Myocyte (in vitro differentiated cells): ENCODE measurements around the gene RNF112. TPM values are rescaled to one million over a fixed set of nuclear protein-coding genes. Genes with fewer than 3 reads are reported as not detected.

ENCODE experiments used
- DNase-seq: peaks from one replicate; pipeline ENCODE4 v3.0.0-alpha.2; 2012; ENCODE audit warnings: low read depth
- total RNA-seq: library from RNA; depleted of rRNA; stranded (reverse); fragments of >200 nt; gene quantifications from 2 replicates; pipeline ENCODE4 v1.2.3, GENCODE V29; 2014

The RNF112 gene
- total RNA-seq, 1 donor from 2014 or later: 0.05 TPM

DNA sequence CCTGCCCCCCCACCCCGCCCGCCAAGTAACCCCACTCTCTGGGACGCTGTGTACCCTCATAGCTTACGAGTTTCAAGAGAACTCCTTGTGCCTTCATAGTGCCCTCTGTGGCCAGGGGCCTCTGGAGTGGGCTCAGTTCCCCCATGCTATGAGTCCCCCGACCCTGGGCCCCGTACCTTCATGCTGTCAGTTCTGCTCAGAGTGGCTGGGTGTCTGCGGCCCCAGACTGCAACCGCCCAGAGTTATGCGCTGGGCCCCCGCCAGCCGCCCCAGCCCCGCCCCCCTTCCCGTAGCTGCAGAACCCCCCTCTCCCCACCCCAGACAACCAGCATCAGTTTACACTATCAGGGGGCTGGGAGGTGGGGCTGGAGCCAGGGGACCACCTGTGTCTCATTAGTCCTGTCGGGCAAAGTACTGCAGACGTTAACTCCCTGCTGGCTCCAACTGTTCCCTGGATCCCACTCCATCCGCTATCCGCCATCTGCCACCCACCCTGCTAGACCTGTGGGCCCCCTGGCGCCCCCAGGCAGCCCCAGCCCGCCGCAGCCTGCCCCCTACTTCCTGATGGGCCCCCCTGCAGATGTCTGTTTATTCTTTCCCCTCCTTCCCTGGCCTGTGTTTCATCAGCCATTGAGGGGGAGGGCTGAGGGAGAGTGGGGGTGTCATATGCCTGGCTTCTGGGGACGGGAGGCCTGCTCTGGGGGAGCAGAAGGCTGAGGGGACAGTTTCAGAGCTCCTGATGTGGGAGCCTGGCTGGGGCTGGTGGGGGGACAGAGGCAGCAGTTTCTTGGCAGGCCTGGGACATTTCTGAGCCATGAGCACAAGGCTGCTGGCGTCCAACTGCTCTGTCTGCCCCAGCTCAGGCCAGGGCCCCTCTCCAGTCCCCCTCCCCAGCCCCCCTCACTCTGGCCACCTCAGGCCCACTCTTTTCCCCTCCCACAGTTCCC, 23.8 kb upstream of the RNF112 start, which contains the start of gene MFAP4:
MFAP4 (minus strand) TSS at position 217 of the 947 bp plus-strand sequence; CDS start at position 182, 35 bp downstream.
- DNase-seq: peak; percentile 34

- no peak for DNase-seq
These were observed 23.0 kb upstream of the RNF112 start for GRCh38 chr17:19387921-19388521.

DNA sequence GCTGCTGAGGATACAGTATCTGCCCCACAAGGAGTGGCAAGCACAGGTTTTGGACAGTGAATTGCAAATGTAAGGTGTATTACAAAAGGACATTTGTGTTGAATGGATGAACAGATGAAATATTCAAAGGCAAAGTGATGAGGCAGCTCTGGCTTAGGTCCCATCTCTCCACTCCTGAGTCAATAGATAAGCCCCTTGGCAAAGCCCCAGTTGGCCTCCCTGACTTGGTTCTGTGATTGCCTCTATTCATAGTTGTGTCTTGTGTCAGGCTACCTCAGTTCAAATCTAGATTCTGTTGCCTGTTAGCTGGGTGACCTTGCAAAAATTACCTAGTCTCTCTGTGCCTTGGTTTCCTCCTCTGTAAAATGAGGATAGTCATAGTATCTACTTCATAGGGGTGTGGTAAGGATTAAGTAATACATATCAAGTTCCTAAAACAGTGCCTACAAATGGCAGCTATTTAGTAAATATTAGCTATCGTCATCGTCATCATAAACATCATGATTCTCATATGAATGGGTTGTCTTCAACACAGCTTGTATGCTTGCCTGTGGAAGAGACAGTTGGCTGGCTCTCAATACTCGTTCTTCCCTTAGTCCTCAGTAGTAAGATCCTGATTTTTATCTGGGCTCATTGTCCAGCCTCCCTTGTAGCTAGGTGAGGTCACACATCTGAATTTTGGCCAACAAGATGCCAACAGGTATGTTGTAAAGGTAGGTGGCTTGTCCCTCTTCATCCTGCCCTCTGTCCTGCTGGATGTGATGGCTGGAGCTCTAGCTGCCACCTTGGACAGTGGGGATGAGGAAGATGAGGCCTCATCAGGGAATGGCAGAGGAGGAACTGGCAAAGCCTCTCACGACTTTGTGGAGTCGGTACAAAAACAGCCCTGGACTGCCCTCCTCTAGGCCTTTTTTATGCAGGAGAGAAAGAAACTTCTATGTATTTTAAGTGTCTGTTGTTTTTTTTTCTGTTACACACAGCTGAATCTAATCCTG, 21.9 kb upstream of the RNF112 start:
- no peak for DNase-seq

- no peak for DNase-seq
These were observed 20.1 kb upstream of the RNF112 start for GRCh38 chr17:19390951-19391350.

DNA sequence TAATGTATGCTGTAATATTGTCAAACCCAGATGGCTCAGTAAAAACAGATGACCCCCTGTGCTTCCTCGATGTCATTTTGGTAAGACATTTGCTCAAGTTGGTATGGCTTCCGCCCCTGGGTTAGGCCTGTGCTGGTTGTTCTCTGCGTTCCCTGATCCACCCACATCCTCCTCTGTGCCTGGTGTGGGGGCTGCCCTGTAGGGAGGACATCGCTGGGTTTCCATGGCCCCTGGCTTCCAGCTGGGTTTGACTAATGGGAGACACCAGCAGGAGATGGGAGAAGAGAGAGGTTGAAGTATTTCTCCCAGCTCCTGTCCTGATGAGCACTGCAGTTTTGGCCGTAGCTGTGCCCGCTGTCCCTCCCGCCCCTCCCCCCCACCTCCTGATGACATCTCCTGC, 19.6 kb upstream of the RNF112 start:
- no peak for DNase-seq

- DNase-seq: no peak
These were observed 18.7 kb upstream of the RNF112 start for GRCh38 chr17:19392303-19392702.

DNA sequence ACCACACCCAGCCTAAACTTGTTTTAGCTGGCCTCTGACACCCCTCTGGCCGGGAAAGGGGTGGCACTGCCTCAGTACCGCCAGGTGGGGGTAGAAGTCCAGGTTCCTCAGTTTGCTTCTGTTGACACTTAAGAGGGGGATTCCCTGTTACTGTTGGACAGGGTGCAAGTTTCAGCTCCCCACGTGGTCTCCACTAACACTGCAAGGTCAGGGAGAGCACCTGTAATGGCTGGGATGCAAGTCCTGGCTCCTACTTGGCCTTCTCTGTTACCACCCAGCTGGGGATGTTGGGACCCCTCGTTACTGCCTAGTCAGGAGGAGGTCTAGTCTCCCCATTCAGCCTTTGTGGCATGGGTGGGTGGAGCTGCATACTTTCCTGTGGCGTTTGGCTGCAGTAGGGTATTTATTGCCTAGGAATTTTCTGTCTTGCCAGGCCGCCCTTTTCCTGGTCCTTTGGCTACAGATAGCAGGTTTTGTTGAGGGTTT, 13.4 kb upstream of the RNF112 start:
- no peak for DNase-seq

DNA sequence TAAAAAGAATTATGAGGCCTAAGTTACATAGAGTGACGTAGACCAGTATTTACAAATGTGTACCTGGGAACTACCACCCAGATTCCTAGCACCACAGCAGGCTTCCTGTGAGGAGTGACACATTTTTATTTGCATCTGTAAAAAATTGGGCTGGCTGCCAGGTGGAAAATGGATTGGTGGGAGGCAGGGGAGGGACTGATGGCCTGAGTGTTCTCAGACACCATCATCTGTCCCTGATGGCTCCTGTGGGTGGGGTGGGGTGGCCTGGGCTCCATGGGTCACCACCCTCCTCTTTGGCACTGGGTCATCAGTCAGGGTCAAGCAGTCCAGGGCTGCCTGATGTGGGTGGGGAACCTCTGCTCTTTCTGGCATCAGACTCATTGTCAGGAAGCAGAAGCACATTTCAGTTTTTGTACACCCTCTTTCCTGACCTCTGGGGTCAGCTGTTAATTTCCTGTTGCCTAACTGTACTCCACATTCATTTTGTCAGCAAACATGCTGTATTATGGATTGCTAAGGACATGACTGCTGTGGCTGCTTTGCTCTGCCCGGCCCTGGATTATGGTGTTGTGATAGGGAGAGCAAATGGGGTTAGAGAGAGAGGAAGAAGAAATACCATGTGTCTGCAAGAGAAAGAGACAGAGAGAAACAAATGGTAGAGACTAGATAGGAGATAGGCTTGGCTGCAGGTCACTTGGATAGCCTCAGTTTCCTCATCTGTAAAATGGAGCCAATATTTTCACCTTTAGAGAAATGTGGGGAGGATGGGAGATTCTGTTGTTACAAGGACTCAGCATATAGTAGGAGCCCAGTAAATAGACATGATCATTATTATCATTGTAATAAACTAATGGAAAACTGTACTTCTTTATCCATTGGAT, 12.5 kb upstream of the RNF112 start:
- no peak for DNase-seq

GRCh38 chr17:19399750-19400450, 11.1 kb upstream of the RNF112 start:
- DNase-seq: peak; percentile 40

GRCh38 chr17:19401321-19402010, 9.6 kb upstream of the RNF112 start:
- no peak for DNase-seq

DNA sequence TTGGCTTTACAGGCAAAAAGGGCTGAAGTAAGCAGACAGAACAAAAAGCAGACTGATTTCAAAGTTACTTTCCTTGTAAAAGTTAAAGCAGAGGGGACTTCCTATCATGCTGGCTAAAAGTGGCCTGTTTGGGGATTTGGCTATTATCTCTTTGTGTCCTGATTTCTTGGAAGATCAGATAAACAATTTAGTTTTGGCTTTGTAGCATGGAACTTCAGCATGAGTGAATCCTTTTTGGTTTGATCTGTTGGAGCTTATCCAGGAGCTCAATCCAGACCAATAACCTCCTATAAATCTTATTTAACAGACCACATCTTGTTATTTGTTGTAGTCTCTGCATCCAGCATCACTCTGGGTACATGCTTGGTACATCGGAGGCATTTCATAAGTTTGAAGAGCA, 8.9 kb upstream of the RNF112 start:
- DNase-seq: no peak

GRCh38 chr17:19403021-19403420, 8.0 kb upstream of the RNF112 start:
- DNase-seq: no peak

DNA sequence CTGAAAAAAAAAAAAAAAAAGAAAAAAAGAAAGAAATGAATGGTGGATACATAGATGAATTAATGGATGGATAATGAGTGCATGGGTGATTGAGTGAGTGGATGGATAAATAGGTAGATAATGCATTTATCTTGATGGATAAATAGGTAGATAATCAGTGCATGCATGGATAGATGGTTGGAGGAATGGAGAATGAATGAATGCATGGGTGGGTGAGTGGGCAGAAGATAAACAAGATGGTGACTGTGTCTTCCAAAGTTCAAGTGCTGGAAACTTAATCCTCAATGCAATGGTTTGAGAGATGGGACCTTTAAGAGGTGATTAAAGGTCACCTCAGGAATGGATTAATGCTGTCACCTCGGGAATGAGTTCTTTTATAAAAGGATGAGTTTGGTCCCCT, 6.8 kb upstream of the RNF112 start:
- no peak for DNase-seq

- no peak for DNase-seq
These were observed 5.9 kb upstream of the RNF112 start for GRCh38 chr17:19405114-19405513.

- no peak for DNase-seq
These were observed 3.3 kb upstream of the RNF112 start for GRCh38 chr17:19407601-19408345.

GRCh38 chr17:19408346-19408710, 2.7 kb upstream of the RNF112 start:
- DNase-seq: no peak

GRCh38 chr17:19409066-19409465, 2.0 kb upstream of the RNF112 start:
- no peak for DNase-seq

DNA sequence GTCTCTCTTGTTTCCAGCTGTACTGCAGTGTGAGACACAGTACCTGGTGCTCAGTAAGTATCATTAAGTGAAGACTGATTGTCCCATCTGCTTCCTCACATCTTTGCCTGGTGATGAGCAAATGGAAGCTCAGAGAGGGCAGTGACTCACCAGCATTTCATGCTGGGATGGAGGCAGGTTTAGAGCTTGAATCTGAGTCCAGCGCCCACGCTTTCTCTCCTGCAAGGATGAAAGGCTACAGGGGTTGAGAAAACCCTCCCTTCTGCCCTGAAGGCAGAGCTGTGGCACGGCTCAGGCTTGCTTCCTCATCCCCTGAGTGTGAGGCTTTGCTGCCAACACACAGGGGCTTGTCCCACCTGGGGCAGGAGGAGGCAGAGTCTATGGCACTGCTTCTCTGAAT, 1.5 kb upstream of the RNF112 start:
- peak; percentile 35 for DNase-seq
